ENCODE measurements around the gene ZNF507. TPM values are rescaled to one million over a fixed set of nuclear protein-coding genes. Genes with fewer than 3 reads are reported as not detected.

The ZNF507 gene
- total and polyA plus RNA-seq, 2 of the 8 experiments (the other 6 are each of a cell fraction or from before 2014, with no cell fraction given): 8.6 to 28.8 TPM

GRCh38 chr19:32368787-32369186 lies 23.4 kb downstream of the ZNF507 start (continued):
- TF ChIP-seq CHD7 (IDR thresholded peaks at IDR 0.05; ENCODE audit: insufficient replicate concordance, low read length): no peak
- no peak for TF ChIP-seq MAFK (IDR thresholded peaks at IDR 0.05; ENCODE audit: low read depth, low read length)
- no peak for TF ChIP-seq TAF1 (IDR thresholded peaks at IDR 0.05; ENCODE audit: low read depth, low read length)
- no peak for TF ChIP-seq SIX5 (IDR thresholded peaks at IDR 0.05; ENCODE audit: low read depth, low read length)
- TF ChIP-seq CBX8 (IDR thresholded peaks at IDR 0.05; ENCODE audit: borderline replicate concordance, low read depth, low read length): no peak
- TF ChIP-seq HDAC2 (IDR thresholded peaks at IDR 0.05; ENCODE audit: borderline replicate concordance in 1 of 2, low read depth in 2 of 2, low read length in 2 of 2): no peak
- no peak for TF ChIP-seq SAP30 (IDR thresholded peaks at IDR 0.05; ENCODE audit: insufficient read depth, insufficient replicate concordance, low read length)
- TF ChIP-seq RBBP5 (IDR thresholded peaks at IDR 0.05; ENCODE audit: borderline replicate concordance, low read depth, low read length): no peak
- no peak for TF ChIP-seq TAF7 (optimal IDR thresholded peaks at IDR 0.05; ENCODE audit: borderline replicate concordance, low read depth, low read length)
- no peak for TF ChIP-seq ZNF274 (IDR thresholded peaks at IDR 0.05; ENCODE audit: borderline replicate concordance, extremely low read depth, low read length)
- no peak for TF ChIP-seq EP300 (IDR thresholded peaks at IDR 0.05; ENCODE audit: borderline replicate concordance in 1 of 2, low read depth in 2 of 2, low read length in 2 of 2)
